Measurements from ENCODE around the gene HYDIN. TPM values are rescaled to one million over a fixed set of nuclear protein-coding genes. Genes with fewer than 3 reads are reported as not detected.

Gene HYDIN
- total RNA-seq, 1 experiment from 2014 or later, result 0.50 TPM

DNA sequence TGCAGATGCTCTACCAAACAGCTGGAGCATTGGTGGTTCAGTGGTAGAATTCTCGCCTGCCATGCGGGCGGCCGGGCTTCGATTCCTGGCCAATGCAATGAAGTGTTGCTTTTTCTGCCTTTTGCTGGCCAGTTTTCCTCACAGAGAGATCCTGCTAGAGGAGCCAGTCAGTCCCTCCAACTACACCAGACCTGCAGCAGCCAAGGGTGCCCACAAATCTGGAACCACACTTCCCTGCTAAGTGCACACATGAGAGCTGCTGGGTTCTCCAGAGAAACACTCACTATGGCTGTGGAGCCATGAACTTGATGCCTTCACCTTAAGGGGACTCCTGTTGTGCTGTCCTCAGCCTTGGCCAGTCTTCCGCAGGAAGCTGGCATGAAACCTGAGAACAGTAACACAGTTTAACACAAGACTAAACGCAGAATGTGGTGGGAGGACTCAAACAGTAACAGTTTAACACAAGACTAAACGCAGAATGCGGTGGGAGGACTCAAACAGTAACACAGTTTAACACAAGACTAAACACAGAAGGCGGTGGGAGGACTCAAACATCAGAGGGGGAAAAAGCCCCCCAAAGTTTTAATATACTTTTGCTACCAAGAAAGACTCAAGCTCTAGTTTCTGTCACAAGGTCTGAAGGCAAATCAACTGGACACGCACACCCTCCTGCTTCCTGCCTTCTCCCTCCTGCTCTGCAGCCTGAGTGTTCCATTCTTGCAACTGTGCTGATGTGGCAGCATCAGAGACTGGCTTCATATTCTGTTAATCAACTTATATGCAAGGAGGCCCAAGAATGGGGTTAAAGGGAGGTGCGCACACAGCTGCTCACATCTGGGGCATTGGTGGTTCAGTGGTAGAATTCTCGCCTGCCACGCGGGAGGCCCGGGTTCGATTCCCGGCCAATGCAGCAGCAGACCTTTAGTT is 441.6 kb downstream of the HYDIN start:
- in situ Hi-C loops (cut with HindIII; ENCODE audit: low pct_unique_long_range_greater_than_20kb, low sequenced_read_pairs), result no loop called here
- peak; percentile 68 for DNase-seq (ENCODE audit: low read depth, low spot score)

GRCh38 chr16:70786020-70786755 is 444.3 kb downstream of the HYDIN start:
- in situ Hi-C loops (cut with HindIII; ENCODE audit: low pct_unique_long_range_greater_than_20kb, low sequenced_read_pairs), result no loop called here
- DNase-seq (ENCODE audit: low read depth, low spot score), result no peak

- in situ Hi-C loops (cut with HindIII; ENCODE audit: low pct_unique_long_range_greater_than_20kb, low sequenced_read_pairs), result no loop called here
- no peak for DNase-seq (ENCODE audit: low read depth, low spot score)
Measured at GRCh38 chr16:70784692-70785555, 445.6 kb downstream of the HYDIN start.

DNA sequence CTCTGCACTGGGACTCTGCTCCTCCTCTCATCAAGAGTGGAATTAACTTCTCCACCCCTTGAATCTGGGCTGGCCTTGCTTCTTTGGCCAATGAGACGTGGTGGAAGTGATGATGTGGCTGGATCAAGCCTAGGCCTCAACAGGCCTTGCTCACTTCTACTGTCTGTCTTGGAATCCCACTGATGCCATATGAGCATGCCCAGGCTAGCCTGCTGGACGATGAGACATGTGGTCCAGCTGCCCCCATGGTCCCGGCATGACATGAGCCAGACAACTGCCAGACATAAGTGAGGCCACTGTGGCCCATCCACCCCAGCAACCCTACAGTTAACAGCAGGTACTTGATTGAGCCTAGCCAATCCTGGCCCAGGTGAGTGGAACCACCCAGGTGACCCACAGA is 448.3 kb downstream of the HYDIN start:
- in situ Hi-C loops (cut with HindIII; ENCODE audit: low pct_unique_long_range_greater_than_20kb, low sequenced_read_pairs), result no loop called here
- no peak for DNase-seq (ENCODE audit: low read depth, low spot score)

- in situ Hi-C loops (cut with HindIII; ENCODE audit: low pct_unique_long_range_greater_than_20kb, low sequenced_read_pairs), result no loop called here
Measured at GRCh38 chr16:70781800-70782199, 448.7 kb downstream of the HYDIN start.

GRCh38 chr16:70780546-70780945 is 450.0 kb downstream of the HYDIN start:
- DNase-seq (ENCODE audit: low read depth, low spot score), result no peak
- in situ Hi-C loops (cut with HindIII; ENCODE audit: low pct_unique_long_range_greater_than_20kb, low sequenced_read_pairs), result no loop called here

More at GRCh38 chr16:70781800-70782199, 448.7 kb downstream of the HYDIN start:
- DNase-seq (ENCODE audit: low read depth, low spot score), result no peak

DNA sequence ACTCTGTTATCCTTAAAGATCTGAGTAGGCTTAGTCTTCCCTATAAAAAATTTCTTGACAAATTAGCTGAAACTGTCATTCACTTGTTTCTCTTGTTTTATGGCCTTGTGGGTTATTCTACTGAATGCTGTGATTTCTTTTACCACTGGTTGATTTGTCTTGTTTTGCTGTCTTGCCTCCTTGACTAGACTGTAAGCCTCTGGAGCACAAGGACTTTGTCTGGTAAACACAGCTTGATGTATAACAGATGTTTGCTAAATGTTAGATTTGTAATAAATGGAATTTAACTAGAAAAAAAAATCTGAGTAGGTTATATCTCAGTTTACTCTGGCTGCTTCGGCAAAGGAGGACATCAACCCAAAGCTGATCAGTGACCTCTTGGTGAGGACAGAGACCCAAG is 451.2 kb downstream of the HYDIN start:
- DNase-seq (ENCODE audit: low read depth, low spot score), result no peak
- in situ Hi-C loops (cut with HindIII; ENCODE audit: low pct_unique_long_range_greater_than_20kb, low sequenced_read_pairs), result no loop called here

GRCh38 chr16:70778901-70779309 is 451.6 kb downstream of the HYDIN start:
- in situ Hi-C loops (cut with HindIII; ENCODE audit: low pct_unique_long_range_greater_than_20kb, low sequenced_read_pairs), result no loop called here
- peak; percentile 84 for DNase-seq (ENCODE audit: low read depth, low spot score)

DNA sequence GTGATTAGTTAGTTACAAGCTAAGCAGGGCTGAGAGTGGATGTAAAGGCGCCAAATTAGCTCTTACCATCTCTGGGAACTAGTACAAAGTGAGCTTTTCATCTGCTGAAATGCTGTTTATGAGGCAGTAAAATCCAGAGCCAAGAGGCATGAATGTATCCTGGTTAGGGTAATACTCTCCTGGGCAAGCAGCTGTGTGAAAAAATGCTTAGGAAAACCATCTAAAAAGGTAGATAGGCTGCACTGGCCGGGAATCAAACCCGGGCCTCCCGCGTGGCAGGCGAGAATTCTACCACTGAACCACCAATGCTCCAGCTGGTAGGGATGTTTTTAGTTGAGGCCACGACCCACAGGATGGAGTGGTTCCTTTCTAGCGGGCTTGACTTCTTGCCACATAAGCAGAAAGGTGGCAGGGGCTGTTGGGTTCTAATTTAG is 452.5 kb downstream of the HYDIN start:
- in situ Hi-C loops (cut with HindIII; ENCODE audit: low pct_unique_long_range_greater_than_20kb, low sequenced_read_pairs), result no loop called here
- DNase-seq (ENCODE audit: low read depth, low spot score), result peak; percentile 54

- in situ Hi-C loops (cut with HindIII; ENCODE audit: low pct_unique_long_range_greater_than_20kb, low sequenced_read_pairs), result no loop called here
- DNase-seq (ENCODE audit: low read depth, low spot score), result no peak
Measured at GRCh38 chr16:70777496-70777895, 453.0 kb downstream of the HYDIN start.

GRCh38 chr16:70775399-70775798 is 455.1 kb downstream of the HYDIN start:
- in situ Hi-C loops (cut with HindIII; ENCODE audit: low pct_unique_long_range_greater_than_20kb, low sequenced_read_pairs), result no loop called here

GRCh38 chr16:70774261-70774660 is 456.3 kb downstream of the HYDIN start:
- in situ Hi-C loops (cut with HindIII; ENCODE audit: low pct_unique_long_range_greater_than_20kb, low sequenced_read_pairs), result no loop called here
- DNase-seq (ENCODE audit: low read depth, low spot score), result no peak

More at GRCh38 chr16:70775399-70775798, 455.1 kb downstream of the HYDIN start:
- no peak for DNase-seq (ENCODE audit: low read depth, low spot score)

DNA sequence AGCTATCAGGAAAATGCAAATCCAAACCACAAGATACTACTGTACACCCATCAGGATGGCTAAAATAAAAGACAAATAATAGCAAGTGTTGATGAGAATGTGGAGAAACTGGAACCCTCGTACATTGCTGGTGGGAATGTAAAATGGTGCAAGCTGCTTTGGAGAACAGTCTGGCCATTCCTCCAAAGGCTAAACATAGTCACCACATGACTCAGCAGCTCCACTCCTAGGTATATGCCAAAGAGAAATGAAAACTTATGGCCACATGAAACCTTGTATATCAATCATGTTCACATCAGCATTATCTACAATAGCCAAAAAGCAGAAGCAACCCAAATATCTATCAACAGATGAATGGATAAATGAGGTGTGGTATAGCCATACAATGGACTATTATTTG is 458.0 kb downstream of the HYDIN start:
- no peak for DNase-seq (ENCODE audit: low read depth, low spot score)
- in situ Hi-C loops (cut with HindIII; ENCODE audit: low pct_unique_long_range_greater_than_20kb, low sequenced_read_pairs), result no loop called here

- in situ Hi-C loops (cut with HindIII; ENCODE audit: low pct_unique_long_range_greater_than_20kb, low sequenced_read_pairs), result no loop called here
- DNase-seq (ENCODE audit: low read depth, low spot score), result peak; percentile 56
Measured at GRCh38 chr16:70770626-70771552, 459.6 kb downstream of the HYDIN start.

- DNase-seq (ENCODE audit: low read depth, low spot score), result no peak
- in situ Hi-C loops (cut with HindIII; ENCODE audit: low pct_unique_long_range_greater_than_20kb, low sequenced_read_pairs), result no loop called here
Measured at GRCh38 chr16:70770291-70770625, 460.3 kb downstream of the HYDIN start.

- in situ Hi-C loops (cut with HindIII; ENCODE audit: low pct_unique_long_range_greater_than_20kb, low sequenced_read_pairs), result no loop called here
- DNase-seq (ENCODE audit: low read depth, low spot score), result no peak
Measured at GRCh38 chr16:70769761-70770160, 460.8 kb downstream of the HYDIN start.

DNA sequence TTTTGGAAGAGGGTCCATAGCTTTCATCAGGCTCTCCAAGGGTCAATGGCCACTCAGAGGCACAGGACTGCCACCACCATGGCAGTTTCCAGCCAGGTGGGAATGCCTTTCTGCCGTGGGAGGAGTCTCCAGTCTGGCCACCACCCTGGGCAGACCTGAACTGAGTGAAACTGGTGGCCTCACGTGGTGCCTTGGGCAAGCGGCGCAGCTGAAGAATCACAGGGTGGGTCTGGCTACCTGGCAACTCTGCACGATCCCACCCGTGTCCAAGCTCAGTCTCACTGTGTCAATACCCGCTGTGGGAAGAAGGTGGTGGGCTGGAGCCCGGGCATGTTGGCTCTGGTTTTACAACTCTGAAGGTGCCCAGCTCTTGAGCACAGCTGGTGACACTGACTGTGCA is 461.4 kb downstream of the HYDIN start:
- in situ Hi-C loops (cut with HindIII; ENCODE audit: low pct_unique_long_range_greater_than_20kb, low sequenced_read_pairs), result no loop called here
- no peak for DNase-seq (ENCODE audit: low read depth, low spot score)

All from SK-MEL-5 (cell line).